MM.1S (cell line): ENCODE measurements around the gene SERPINA12.

Experiments
- DNase-seq: peaks from one replicate; pipeline ENCODE4 v3.0.0-alpha.2; 2015
- H2AFZ ChIP-seq: fragments of 300-600 bp; sonication (generic); 2 replicates; pipeline ENCODE4 v1.6.0; 2016; ENCODE audit warnings: antibody characterized with exemption, low read length
- H3F3A ChIP-seq: fragments of 300-600 bp; sonication (generic); 2 replicates; pipeline ENCODE4 v1.6.1; 2016; ENCODE audit warnings: mild to moderate bottlenecking, antibody characterized with exemption, low read length, moderate library complexity, mixed read lengths; ENCODE audit not compliant: insufficient read depth
- H3K27ac ChIP-seq: fragments of 300-600 bp; sonication (generic); 2 replicates; pipeline ENCODE4 v1.5.1; 2016; ENCODE audit warnings: mild to moderate bottlenecking, low read length
- H3K27me3 ChIP-seq: fragments of 300-600 bp; sonication (generic); replicated peaks from 2 replicates; pipeline ENCODE4 v1.6.0; 2016; ENCODE audit warnings: low read length; ENCODE audit not compliant: insufficient read depth
- H3K36me3 ChIP-seq: fragments of 300-600 bp; sonication (generic); replicated peaks from 2 replicates; pipeline ENCODE4 v1.6.1; 2016; ENCODE audit warnings: mild to moderate bottlenecking, low read length, mixed read lengths; ENCODE audit not compliant: insufficient read depth
- H3K4me1 ChIP-seq: fragments of 300-600 bp; sonication (generic); 2 replicates; pipeline ENCODE4 v1.6.1; 2016; ENCODE audit warnings: low read length, mixed read lengths
- H3K4me2 ChIP-seq: fragments of 300-600 bp; sonication (generic); 2 replicates; pipeline ENCODE4 v1.6.0; 2016; ENCODE audit warnings: low read depth, low read length
- H3K4me3 ChIP-seq: fragments of 300-600 bp; sonication (generic); 2 replicates; pipeline ENCODE4 v1.5.1; 2016; ENCODE audit warnings: low read length, mixed read lengths
- H3K79me2 ChIP-seq: fragments of 300-600 bp; sonication (generic); 2 replicates; pipeline ENCODE4 v1.6.1; 2016; ENCODE audit warnings: mixed run types, low read length, mixed read lengths
- H3K9ac ChIP-seq: fragments of 300-600 bp; sonication (generic); 2 replicates; pipeline ENCODE4 v1.6.1; 2016; ENCODE audit warnings: low read length, mixed read lengths
- H3K9me2 ChIP-seq: fragments of 300-600 bp; sonication (generic); replicated peaks from 2 replicates; pipeline ENCODE4 v1.6.1; 2016; ENCODE audit warnings: mild to moderate bottlenecking, low read length, mixed read lengths; ENCODE audit not compliant: insufficient read depth
- H3K9me3 ChIP-seq: fragments of 300-600 bp; sonication (generic); replicated peaks from 2 replicates; pipeline ENCODE4 v1.6.1; 2016; ENCODE audit warnings: mild to moderate bottlenecking, low read length, mixed read lengths; ENCODE audit not compliant: insufficient read depth
- H4K20me1 ChIP-seq: fragments of 300-600 bp; sonication (generic); 2 replicates; pipeline ENCODE4 v1.6.1; 2016; ENCODE audit warnings: mild to moderate bottlenecking, low read length, moderate library complexity, mixed read lengths; ENCODE audit not compliant: insufficient read depth
- EZH2 ChIP-seq: fragments of 300-600 bp; sonication (generic); optimal IDR thresholded peaks from 2 replicates; pipeline ENCODE3; 2017; ENCODE audit warnings: low read depth, mild to moderate bottlenecking, antibody characterized with exemption, low read length, mixed read lengths
- EZH2phosphoT487 ChIP-seq: fragments of 300-600 bp; sonication (generic); IDR thresholded peaks from 2 replicates; pipeline ENCODE4 v1.6.1; 2018; ENCODE audit warnings: antibody characterized with exemption, low read length
- TF ChIP-seq, protein P1 (sequence below): fragments of 300-600 bp; sonication (generic); IDR thresholded peaks from 2 replicates; pipeline ENCODE4 v1.5.1; 2016; ENCODE audit warnings: antibody characterized with exemption, low read length, mixed read lengths

The SERPINA12 gene

DNA sequence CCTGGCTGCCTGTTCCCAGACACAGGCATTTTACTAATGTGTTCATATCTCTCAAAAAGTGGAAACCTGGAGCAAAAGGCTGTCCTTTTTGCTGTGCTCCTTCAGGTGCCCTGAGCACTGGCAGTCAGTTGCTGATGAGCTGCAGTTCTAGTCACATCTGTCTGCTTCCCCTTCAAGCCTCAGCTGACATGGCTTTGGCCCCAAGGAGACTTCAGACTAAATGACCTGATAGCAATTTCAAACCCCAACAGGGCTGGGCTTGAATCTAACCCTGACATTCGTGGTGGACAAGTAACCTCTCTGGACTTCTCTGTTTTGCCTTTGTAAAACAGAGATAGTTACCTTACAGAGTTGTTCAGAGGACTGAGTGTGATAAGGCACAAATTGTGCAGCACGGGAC is 39.0 kb downstream of the SERPINA12 start:
- no peak overlapping the region for H3K9ac ChIP-seq
- H3K36me3 ChIP-seq: no peaks in the 10 kb centered on the region
- H4K20me1 ChIP-seq: no peaks in the 10 kb centered on the region
- no peak for DNase-seq
- TF ChIP-seq EZH2phosphoT487 (no peak), EZH2 (no peak)
- TF ChIP-seq, protein P1, sequence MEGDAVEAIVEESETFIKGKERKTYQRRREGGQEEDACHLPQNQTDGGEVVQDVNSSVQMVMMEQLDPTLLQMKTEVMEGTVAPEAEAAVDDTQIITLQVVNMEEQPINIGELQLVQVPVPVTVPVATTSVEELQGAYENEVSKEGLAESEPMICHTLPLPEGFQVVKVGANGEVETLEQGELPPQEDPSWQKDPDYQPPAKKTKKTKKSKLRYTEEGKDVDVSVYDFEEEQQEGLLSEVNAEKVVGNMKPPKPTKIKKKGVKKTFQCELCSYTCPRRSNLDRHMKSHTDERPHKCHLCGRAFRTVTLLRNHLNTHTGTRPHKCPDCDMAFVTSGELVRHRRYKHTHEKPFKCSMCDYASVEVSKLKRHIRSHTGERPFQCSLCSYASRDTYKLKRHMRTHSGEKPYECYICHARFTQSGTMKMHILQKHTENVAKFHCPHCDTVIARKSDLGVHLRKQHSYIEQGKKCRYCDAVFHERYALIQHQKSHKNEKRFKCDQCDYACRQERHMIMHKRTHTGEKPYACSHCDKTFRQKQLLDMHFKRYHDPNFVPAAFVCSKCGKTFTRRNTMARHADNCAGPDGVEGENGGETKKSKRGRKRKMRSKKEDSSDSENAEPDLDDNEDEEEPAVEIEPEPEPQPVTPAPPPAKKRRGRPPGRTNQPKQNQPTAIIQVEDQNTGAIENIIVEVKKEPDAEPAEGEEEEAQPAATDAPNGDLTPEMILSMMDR: no peak
- H3K4me2 ChIP-seq: no peak overlapping the region
- no peaks in the 10 kb centered on the region for H3F3A ChIP-seq
- no peaks in the 10 kb centered on the region for H3K4me1 ChIP-seq
- H2AFZ ChIP-seq: no peak overlapping the region
- no peaks in the 10 kb centered on the region for H3K27me3 ChIP-seq
- no peaks in the 10 kb centered on the region for H3K9me2 ChIP-seq
- no peak overlapping the region for H3K27ac ChIP-seq
- no peaks in the 10 kb centered on the region for H3K9me3 ChIP-seq
- no peaks in the 10 kb centered on the region for H3K79me2 ChIP-seq
- no peak overlapping the region for H3K4me3 ChIP-seq

DNA sequence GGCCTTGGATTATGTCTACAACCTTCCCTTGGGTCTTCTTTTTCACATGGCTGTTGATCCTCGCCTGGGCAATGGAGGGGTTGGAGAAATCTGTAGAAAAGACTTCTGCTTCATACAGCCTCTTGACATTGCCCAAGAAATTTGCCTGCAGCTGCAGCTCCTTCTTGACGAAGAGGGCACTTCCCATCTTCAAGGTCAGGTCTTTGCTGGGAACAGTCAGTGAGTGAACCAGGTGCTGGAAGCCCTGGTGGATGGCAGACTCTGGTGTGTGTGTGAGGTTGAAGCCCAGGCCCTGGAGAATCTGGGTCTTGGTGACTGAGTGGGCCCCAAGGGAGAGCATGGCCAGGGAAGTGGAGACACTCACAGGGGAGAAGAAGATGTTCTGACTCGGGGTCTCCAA is 40.0 kb downstream of the SERPINA12 start:
- H3F3A ChIP-seq: no peaks in the 10 kb centered on the region
- no peaks in the 10 kb centered on the region for H3K79me2 ChIP-seq
- no peaks in the 10 kb centered on the region for H3K36me3 ChIP-seq
- H3K4me1 ChIP-seq: no peaks in the 10 kb centered on the region
- H3K9ac ChIP-seq: no peak overlapping the region
- no peak overlapping the region for H3K4me3 ChIP-seq
- TF ChIP-seq, protein P1: no peak
- TF ChIP-seq EZH2phosphoT487: no peak
- no peak for TF ChIP-seq EZH2
- no peaks in the 10 kb centered on the region for H3K9me3 ChIP-seq
- no peaks in the 10 kb centered on the region for H3K9me2 ChIP-seq
- no peaks in the 10 kb centered on the region for H4K20me1 ChIP-seq
- H2AFZ ChIP-seq: no peak overlapping the region
- no peak overlapping the region for H3K4me2 ChIP-seq
- no peaks in the 10 kb centered on the region for H3K27me3 ChIP-seq
- DNase-seq: no peak
- no peak overlapping the region for H3K27ac ChIP-seq

DNA sequence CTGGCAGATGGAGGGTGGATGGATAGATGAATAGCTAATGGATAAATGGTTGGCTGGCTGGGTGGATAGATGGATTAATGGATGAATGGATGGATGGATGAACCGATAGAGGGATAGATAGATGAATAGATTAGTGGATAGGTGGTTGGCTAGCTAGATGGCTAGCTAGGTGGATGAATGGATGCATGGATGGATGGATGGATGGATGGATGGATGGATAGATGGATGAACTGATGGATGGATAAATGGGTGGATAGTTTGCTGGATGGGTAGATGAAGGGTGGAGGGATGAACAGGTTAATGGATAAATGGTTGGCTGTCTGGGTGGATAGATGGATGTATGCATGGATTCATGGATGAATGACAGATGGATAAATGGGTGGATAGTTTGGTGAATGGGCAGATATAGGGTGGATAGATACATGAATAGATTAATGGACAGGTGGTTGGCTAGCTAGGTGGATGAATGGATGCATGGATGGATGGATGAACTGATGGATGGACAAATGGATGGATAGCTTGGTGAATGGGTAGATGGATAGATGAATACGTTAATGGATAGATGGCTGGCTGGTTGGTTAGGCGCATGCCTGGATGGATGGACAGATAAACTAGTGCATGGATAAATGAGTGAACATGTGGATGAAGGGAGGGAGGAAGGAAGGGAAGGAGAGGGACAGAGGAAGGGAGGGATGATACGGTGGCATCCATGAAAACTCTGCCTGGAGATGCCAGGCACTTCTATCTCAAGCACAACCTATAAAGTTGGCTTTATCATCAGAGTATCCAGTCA is 41.3 kb downstream of the SERPINA12 start:
- H2AFZ ChIP-seq: no peak overlapping the region
- H3K4me2 ChIP-seq: no peak overlapping the region
- no peaks in the 10 kb centered on the region for H3K79me2 ChIP-seq
- no peaks in the 10 kb centered on the region for H3K9me3 ChIP-seq
- H3K36me3 ChIP-seq: no peaks in the 10 kb centered on the region
- H3K27ac ChIP-seq: no peak overlapping the region
- no peak for DNase-seq
- no peaks in the 10 kb centered on the region for H3K4me1 ChIP-seq
- no peaks in the 10 kb centered on the region for H4K20me1 ChIP-seq
- H3K27me3 ChIP-seq: no peaks in the 10 kb centered on the region
- no peak for TF ChIP-seq EZH2
- TF ChIP-seq, protein P1: no peak
- TF ChIP-seq EZH2phosphoT487: no peak
- no peak overlapping the region for H3K4me3 ChIP-seq
- no peaks in the 10 kb centered on the region for H3F3A ChIP-seq
- no peaks in the 10 kb centered on the region for H3K9me2 ChIP-seq
- no peak overlapping the region for H3K9ac ChIP-seq
